BE2C (cell line): ENCODE data around the gene ACTRT2.

ENCODE experiments used
- DNase-seq: peaks from one replicate; pipeline ENCODE4 v3.0.0-alpha.2; 2020
- H3K27me3 ChIP-seq: fragments of 250-450 bp; sonication (Bioruptor Pico); 2 replicates; pipeline ENCODE4 v1.5.1; 2020; ENCODE audit warnings: mild to moderate bottlenecking
- H3K36me3 ChIP-seq: fragments of 250-450 bp; sonication (Bioruptor Pico); 2 replicates; pipeline ENCODE4 v1.5.1; 2020; ENCODE audit warnings: mild to moderate bottlenecking
- H3K4me1 ChIP-seq: fragments of 250-450 bp; sonication (Bioruptor Pico); 2 replicates; pipeline ENCODE4 v1.5.1; 2020
- H3K4me3 ChIP-seq: 2 replicates; pipeline ENCODE4 v1.5.1; 2011; ENCODE audit warnings: low read depth, low read length
- H3K9me3 ChIP-seq: fragments of 250-450 bp; sonication (Bioruptor Pico); 2 replicates; pipeline ENCODE4 v1.5.1; 2020
- TF ChIP-seq, protein P1 (sequence below): IDR thresholded peaks from 2 replicates; pipeline ENCODE4 v1.5.1; 2012; ENCODE audit warnings: mild to moderate bottlenecking, low read depth, low read length

ACTRT2 gene

DNA sequence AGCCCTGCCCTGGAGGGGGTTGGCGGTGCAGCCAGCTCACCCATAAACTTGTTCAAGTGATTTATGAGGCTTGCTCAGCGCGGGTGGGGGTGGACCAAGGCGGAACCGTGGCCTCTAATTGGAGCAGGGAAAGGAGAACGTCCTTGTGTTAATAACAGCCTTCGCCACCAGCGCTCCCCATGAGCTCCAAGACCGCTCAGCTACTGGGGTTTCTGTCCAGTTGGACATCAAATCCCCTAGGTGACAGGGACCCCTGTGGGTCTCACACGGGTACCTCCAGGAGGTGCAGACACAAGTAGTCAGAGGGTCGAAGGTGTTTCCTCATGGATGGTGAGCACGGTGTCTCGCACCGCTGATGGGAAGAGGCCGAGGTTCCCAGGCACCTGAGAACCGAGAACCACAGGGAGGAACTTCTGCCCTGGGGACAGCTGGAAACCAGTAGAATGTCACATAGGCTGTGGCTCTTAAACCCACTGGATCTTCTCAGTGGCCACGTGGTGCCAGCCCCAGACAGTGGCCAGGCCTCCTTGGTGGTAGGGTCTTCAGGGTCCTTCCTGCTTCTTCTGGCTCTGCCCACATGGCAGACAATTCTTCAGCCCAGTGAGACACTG is 3.7 kb upstream of the ACTRT2 start:
- no peaks in the 10 kb centered on the region for H3K9me3 ChIP-seq
- H3K4me3 ChIP-seq = no peak overlapping the region
- peaks cover 7% of the 10 kb centered on the region; the same call in 1 of the 2 replicates for H3K27me3 ChIP-seq
- H3K4me1 ChIP-seq = no peaks in the 10 kb centered on the region
- no peak for DNase-seq
- TF ChIP-seq, protein P1, sequence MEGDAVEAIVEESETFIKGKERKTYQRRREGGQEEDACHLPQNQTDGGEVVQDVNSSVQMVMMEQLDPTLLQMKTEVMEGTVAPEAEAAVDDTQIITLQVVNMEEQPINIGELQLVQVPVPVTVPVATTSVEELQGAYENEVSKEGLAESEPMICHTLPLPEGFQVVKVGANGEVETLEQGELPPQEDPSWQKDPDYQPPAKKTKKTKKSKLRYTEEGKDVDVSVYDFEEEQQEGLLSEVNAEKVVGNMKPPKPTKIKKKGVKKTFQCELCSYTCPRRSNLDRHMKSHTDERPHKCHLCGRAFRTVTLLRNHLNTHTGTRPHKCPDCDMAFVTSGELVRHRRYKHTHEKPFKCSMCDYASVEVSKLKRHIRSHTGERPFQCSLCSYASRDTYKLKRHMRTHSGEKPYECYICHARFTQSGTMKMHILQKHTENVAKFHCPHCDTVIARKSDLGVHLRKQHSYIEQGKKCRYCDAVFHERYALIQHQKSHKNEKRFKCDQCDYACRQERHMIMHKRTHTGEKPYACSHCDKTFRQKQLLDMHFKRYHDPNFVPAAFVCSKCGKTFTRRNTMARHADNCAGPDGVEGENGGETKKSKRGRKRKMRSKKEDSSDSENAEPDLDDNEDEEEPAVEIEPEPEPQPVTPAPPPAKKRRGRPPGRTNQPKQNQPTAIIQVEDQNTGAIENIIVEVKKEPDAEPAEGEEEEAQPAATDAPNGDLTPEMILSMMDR = no peak
- H3K36me3 ChIP-seq = no peaks in the 10 kb centered on the region

- Histone ChIP-seq H3K4me3 (no peak overlapping the region), H3K36me3 (no peaks in the 10 kb centered on the region), H3K9me3 (no peaks in the 10 kb centered on the region), H3K27me3 (peaks cover 10% of the 10 kb centered on the region; the same call in 1 of the 2 replicates), H3K4me1 (no peaks in the 10 kb centered on the region)
- TF ChIP-seq, protein P1 = no peak
- no peak for DNase-seq
Observed at GRCh38 chr1:3018051-3018471, 3.2 kb upstream of the ACTRT2 start.

- TF ChIP-seq, protein P1 = no peak
- Histone ChIP-seq H3K9me3 (no peaks in the 10 kb centered on the region), H3K4me1 (no peaks in the 10 kb centered on the region), H3K27me3 (peaks cover 10% of the 10 kb centered on the region; the same call in 1 of the 2 replicates), H3K36me3 (no peaks in the 10 kb centered on the region), H3K4me3 (no peak overlapping the region)
- no peak for DNase-seq
Observed at GRCh38 chr1:3018576-3018975, 2.7 kb upstream of the ACTRT2 start.

GRCh38 chr1:3019007-3019515 is 2.2 kb upstream of the ACTRT2 start:
- Histone ChIP-seq H3K4me1 (no peaks in the 10 kb centered on the region), H3K9me3 (no peaks in the 10 kb centered on the region), H3K36me3 (no peaks in the 10 kb centered on the region), H3K4me3 (no peak overlapping the region), H3K27me3 (peaks cover 10% of the 10 kb centered on the region; the same call in 1 of the 2 replicates)
- TF ChIP-seq, protein P1 = no peak
- no peak for DNase-seq

GRCh38 chr1:3019516-3020051 is 1.7 kb upstream of the ACTRT2 start:
- no peak for DNase-seq
- Histone ChIP-seq H3K4me3 (no peak overlapping the region), H3K4me1 (no peaks in the 10 kb centered on the region), H3K27me3 (peaks cover 10% of the 10 kb centered on the region; the same call in 1 of the 2 replicates), H3K36me3 (no peaks in the 10 kb centered on the region), H3K9me3 (no peaks in the 10 kb centered on the region)
- TF ChIP-seq, protein P1 = no peak
